ENCODE measurements around the gene ACOX3.

DNA sequence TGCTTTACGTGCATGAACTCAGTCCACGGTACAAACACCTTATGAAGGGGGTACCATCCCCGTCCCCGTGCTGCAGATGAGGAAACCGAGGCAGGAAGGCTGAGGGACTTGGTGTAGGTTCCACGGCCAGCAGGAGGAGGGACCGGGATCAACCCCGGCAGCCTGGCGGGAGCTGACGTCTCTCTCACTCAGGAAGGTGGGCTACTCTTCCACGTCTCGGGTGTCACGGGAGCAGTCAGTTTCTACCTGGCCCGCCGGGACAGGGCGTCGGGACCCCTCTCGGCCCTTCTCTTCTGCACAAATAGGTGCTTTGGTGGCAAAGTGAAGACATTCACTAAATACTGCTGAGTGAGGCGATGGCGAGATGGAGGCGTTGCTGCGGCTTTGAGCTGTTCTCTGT lies 53.3 kb downstream of the ACOX3 start:
- TF ChIP-seq EP300 (IDR thresholded peaks at IDR 0.05; ENCODE audit: low read depth) (no peak), POLR2A (IDR thresholded peaks at IDR 0.05) (no peak), POLR2AphosphoS5 (IDR thresholded peaks at IDR 0.05) (no peak)
